Cerebellar nuclear complex (tissue), 1 donor: ENCODE measurements around the gene NLGN1.

Experiments
- DNase-seq, 2 experiments: peaks; one replicate each; lab custom pipeline; 2025; lab: John Stamatoyannopoulos, UW

Gene NLGN1

GRCh38 chr3:174094669-174095068 lies 697.1 kb downstream of the NLGN1 start:
- no peak for DNase-seq

GRCh38 chr3:174097686-174098085 lies 700.1 kb downstream of the NLGN1 start:
- no peak for DNase-seq

- DNase-seq: no peak
These were observed 701.2 kb downstream of the NLGN1 start for GRCh38 chr3:174098746-174099145.

GRCh38 chr3:174099724-174100123 lies 702.2 kb downstream of the NLGN1 start:
- no peak for DNase-seq

GRCh38 chr3:174100744-174101143 lies 703.2 kb downstream of the NLGN1 start:
- no peak for DNase-seq

- DNase-seq: no peak
These were observed 703.7 kb downstream of the NLGN1 start for GRCh38 chr3:174101244-174101643.

GRCh38 chr3:174102274-174102673 lies 704.7 kb downstream of the NLGN1 start:
- DNase-seq: no peak

GRCh38 chr3:174102866-174103265 lies 705.3 kb downstream of the NLGN1 start:
- no peak for DNase-seq

- DNase-seq: no peak
These were observed 713.2 kb downstream of the NLGN1 start for GRCh38 chr3:174110761-174111160.

- DNase-seq: no peak
These were observed 714.2 kb downstream of the NLGN1 start for GRCh38 chr3:174111776-174112175.

- DNase-seq: no peak
These were observed 718.9 kb downstream of the NLGN1 start for GRCh38 chr3:174116421-174116820.

GRCh38 chr3:174120997-174121396 lies 723.5 kb downstream of the NLGN1 start:
- DNase-seq: no peak

- DNase-seq: no peak
These were observed 724.9 kb downstream of the NLGN1 start for GRCh38 chr3:174122411-174122810.

GRCh38 chr3:174125267-174125824 lies 727.8 kb downstream of the NLGN1 start:
- DNase-seq: no peak

GRCh38 chr3:174126990-174127758 lies 729.6 kb downstream of the NLGN1 start:
- no peak for DNase-seq

GRCh38 chr3:174132006-174132405 lies 734.5 kb downstream of the NLGN1 start:
- no peak for DNase-seq

- no peak for DNase-seq
These were observed 735.0 kb downstream of the NLGN1 start for GRCh38 chr3:174132421-174133042.

- DNase-seq: no peak
These were observed 748.5 kb downstream of the NLGN1 start for GRCh38 chr3:174146008-174146407.

- DNase-seq: no peak
These were observed 750.3 kb downstream of the NLGN1 start for GRCh38 chr3:174147798-174148197.

GRCh38 chr3:174153871-174154270 lies 756.3 kb downstream of the NLGN1 start:
- DNase-seq: no peak

- no peak for DNase-seq
These were observed 758.7 kb downstream of the NLGN1 start for GRCh38 chr3:174156200-174156599.

- no peak for DNase-seq
These were observed 761.1 kb downstream of the NLGN1 start for GRCh38 chr3:174158674-174159073.

- no peak for DNase-seq
These were observed 762.1 kb downstream of the NLGN1 start for GRCh38 chr3:174159604-174160003.
